ENCODE data around the gene TBC1D8.

Gene TBC1D8

DNA sequence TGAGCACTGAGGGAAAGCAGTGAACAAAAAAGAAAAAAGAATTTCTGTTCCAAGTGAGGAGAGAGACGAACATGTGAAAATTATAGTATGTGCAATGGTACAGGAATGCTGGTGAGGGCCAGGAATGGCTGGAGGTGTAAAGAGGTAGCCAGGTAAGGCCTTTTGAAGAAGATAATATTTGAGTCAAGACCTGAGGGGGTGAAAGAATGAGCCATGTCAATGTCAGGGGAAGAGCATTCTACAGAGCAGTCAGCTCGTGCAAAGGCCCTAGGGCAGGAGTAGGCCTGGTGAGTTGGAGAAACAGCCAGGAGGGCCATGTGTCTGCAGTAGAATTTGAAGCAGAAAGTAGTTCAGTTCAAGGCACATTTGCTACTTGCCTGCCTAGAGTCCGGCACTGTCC, 161.5 kb downstream of the TBC1D8 start:
- Histone ChIP-seq H3K9ac (ENCODE audit: low read length) (no peak overlapping the region), H3K4me1 (ENCODE audit: control insufficient read depth, insufficient read depth, low read length) (no peaks in the 10 kb centered on the region), H3K27ac (ENCODE audit: low read depth, low read length) (no peak overlapping the region), H3K4me3 (ENCODE audit: low read length) (no peak overlapping the region), H3K27me3 (ENCODE audit: control insufficient read depth, insufficient read depth, low read length) (no peaks in the 10 kb centered on the region), H3K36me3 (ENCODE audit: control insufficient read depth, insufficient read depth, low read length) (peaks cover 8% of the 10 kb centered on the region)

DNA sequence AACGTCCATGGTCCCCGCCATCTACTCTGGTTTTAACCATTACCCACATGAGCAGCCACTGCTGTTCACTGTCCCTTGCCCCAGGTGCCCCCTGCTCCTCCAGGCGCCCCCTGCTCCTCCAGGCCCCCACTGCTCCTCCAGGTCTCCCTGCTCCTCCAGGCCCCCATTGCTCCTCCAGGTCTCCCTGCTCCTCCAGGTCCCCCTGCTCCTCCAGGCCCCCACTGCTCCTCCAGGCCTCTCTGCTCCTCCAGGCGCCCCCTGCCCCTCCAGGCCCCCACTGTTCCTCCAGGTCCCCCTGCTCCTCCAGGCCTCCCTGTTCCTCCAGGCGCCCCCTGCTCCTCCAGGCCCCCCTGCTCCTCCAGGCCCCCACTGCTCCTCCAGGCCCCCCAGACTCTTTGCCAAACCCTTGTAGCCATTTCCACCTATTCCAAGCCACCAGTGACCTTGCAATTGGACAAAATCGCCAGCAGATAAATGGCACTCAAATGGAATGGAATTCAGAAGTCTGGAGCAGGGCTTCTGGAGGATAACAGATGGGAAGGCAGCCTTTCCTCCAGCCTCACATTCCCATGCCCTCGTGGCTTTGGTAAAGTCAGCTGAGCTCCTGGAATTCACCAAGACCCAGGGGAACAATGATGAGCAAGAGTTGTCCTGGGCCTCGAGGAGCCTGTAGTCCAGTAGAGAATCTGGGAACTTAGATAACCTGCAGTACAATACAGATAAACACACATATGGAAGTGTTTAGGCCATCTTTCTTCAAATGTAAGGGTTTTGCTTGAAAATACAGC, 162.4 kb downstream of the TBC1D8 start:
- peaks cover 2% of the 10 kb centered on the region for H3K36me3 ChIP-seq (ENCODE audit: control insufficient read depth, insufficient read depth, low read length)
- H3K9ac ChIP-seq (ENCODE audit: low read length) = no peak overlapping the region
- H3K4me1 ChIP-seq (ENCODE audit: control insufficient read depth, insufficient read depth, low read length) = no peaks in the 10 kb centered on the region
- H3K27ac ChIP-seq (ENCODE audit: low read depth, low read length) = no peak overlapping the region
- H3K27me3 ChIP-seq (ENCODE audit: control insufficient read depth, insufficient read depth, low read length) = no peaks in the 10 kb centered on the region
- no peak overlapping the region for H3K4me3 ChIP-seq (ENCODE audit: low read length)

DNA sequence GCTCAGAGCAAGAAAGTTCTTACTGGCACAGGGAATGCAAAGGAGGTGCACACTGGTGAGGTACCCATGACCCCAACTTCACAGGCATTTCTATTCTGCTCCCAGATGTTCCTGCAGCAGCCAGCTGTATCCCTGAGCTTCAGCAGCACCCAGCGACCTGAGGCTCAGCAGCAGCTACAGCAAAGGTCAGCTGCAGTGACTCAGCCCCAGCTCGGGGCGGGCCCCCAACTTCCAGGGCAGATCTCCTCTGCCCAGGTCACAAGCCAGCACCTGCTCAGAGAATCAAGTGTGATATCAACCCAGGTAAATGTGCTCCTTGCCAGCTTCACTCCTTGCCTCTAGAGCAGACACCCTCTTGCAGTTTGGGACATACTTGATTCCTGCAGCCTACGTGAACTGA, 163.2 kb downstream of the TBC1D8 start:
- H3K27me3 ChIP-seq (ENCODE audit: control insufficient read depth, insufficient read depth, low read length) = no peaks in the 10 kb centered on the region
- H3K4me1 ChIP-seq (ENCODE audit: control insufficient read depth, insufficient read depth, low read length) = no peaks in the 10 kb centered on the region

DNA sequence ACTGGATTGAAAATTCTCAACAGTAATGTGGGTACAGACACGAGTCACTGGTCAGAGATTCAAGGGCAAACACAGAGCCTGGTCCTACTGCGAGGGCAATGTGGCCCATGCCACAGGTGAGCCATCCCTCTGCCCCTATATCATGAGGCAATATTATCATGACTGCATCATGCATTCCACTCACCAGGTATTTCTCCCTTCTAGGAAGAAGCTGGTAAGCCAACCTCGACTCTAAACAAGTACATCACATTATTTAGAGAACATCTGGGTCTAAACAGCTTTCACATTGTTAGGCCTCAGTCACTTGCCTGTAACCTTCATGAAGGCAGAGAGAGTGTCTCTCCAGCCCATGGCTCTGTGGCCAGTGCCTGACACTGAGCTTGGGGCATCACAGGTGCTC, 163.6 kb downstream of the TBC1D8 start:
- H3K27ac ChIP-seq (ENCODE audit: low read depth, low read length) = no peak overlapping the region
- H3K27me3 ChIP-seq (ENCODE audit: control insufficient read depth, insufficient read depth, low read length) = no peaks in the 10 kb centered on the region
- peaks cover 2% of the 10 kb centered on the region for H3K36me3 ChIP-seq (ENCODE audit: control insufficient read depth, insufficient read depth, low read length)
- H3K4me1 ChIP-seq (ENCODE audit: control insufficient read depth, insufficient read depth, low read length) = no peaks in the 10 kb centered on the region
- H3K9ac ChIP-seq (ENCODE audit: low read length) = no peak overlapping the region
- no peak overlapping the region for H3K4me3 ChIP-seq (ENCODE audit: low read length)

More for the DNA sequence above, 163.2 kb downstream of the TBC1D8 start:
- Histone ChIP-seq H3K4me3 (ENCODE audit: low read length) (no peak overlapping the region), H3K9ac (ENCODE audit: low read length) (no peak overlapping the region), H3K27ac (ENCODE audit: low read depth, low read length) (no peak overlapping the region), H3K36me3 (ENCODE audit: control insufficient read depth, insufficient read depth, low read length) (peaks cover 2% of the 10 kb centered on the region)

DNA sequence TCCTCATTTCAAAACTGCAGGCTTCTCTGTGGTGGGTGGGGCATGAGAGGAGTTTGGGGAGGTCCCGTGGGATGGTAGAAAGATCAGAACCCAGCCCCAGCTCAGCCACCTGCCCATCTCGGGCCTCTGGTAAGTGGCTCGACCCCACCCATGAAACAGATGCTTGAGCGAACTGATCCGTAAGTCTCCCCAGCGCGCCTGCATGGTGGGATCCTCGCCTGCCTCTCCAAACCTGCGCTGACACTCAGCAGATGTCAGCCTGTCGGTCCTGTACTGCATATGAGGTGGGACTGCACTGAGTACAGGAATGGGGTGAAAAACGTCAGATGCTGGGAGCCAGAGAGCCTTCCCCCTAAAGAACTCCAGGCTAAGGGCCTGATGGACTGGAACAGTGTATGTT, 165.0 kb downstream of the TBC1D8 start:
- H3K27me3 ChIP-seq (ENCODE audit: control insufficient read depth, insufficient read depth, low read length) = no peaks in the 10 kb centered on the region
- no peak overlapping the region for H3K4me3 ChIP-seq (ENCODE audit: low read length)
- H3K4me1 ChIP-seq (ENCODE audit: control insufficient read depth, insufficient read depth, low read length) = no peaks in the 10 kb centered on the region
- H3K9ac ChIP-seq (ENCODE audit: low read length) = no peak overlapping the region
- no peaks in the 10 kb centered on the region for H3K36me3 ChIP-seq (ENCODE audit: control insufficient read depth, insufficient read depth, low read length)
- H3K27ac ChIP-seq (ENCODE audit: low read depth, low read length) = no peak overlapping the region

DNA sequence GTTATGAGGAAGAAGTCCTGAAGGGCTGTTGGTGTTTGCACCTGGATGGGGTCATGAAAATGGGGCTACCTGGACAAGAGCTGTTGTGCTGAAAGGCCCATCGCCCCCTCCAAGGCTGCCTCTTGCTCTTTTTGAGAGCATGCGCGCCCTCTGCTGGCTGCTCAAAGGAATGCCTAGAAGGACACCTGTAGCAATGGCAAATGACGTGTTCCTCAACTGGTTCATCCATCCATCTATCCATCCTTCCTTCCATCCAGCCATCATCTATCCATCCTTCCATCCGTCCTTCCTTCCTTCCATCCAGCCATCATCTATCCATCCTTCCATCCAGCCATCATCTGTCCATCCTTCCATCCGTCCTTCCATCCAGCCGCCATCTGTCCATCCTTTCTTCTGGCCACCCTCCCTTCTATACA, 166.3 kb downstream of the TBC1D8 start:
- H3K27me3 ChIP-seq (ENCODE audit: control insufficient read depth, insufficient read depth, low read length) = no peaks in the 10 kb centered on the region
- H3K9ac ChIP-seq (ENCODE audit: low read length) = no peak overlapping the region
- H3K4me3 ChIP-seq (ENCODE audit: low read length) = no peak overlapping the region
- no peaks in the 10 kb centered on the region for H3K4me1 ChIP-seq (ENCODE audit: control insufficient read depth, insufficient read depth, low read length)
- no peak overlapping the region for H3K27ac ChIP-seq (ENCODE audit: low read depth, low read length)
- no peaks in the 10 kb centered on the region for H3K36me3 ChIP-seq (ENCODE audit: control insufficient read depth, insufficient read depth, low read length)

DNA sequence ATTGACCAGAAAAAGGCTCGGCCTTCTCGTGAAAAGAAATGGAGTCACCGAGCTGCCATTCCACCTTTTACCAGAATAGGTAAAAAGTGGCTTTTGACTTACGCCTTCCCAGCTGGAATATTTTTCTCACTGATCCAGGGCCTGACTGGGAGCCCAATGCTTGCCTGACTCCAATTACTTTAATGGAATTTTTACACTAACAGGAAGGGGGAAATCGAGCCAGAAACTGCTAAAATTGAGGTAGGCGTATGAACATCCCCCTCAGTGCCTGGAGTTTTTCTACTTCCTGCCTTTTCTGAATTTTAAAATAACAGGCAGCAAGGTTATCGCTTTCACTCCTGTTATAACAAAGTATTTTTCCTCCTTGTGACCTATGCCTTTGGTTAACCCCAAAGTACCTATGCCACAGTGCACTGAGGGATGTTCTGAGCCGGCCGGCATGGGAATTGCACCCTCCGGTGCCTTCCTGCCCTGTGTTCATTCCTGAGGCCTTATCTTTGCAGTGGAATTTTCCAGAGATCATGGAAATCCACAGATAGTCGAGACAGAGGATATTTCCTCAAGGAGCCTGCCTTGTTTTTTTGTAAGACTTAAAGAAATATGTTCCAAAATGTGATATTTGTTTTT, 167.4 kb downstream of the TBC1D8 start:
- no peaks in the 10 kb centered on the region for H3K27me3 ChIP-seq (ENCODE audit: control insufficient read depth, insufficient read depth, low read length)
- H3K4me1 ChIP-seq (ENCODE audit: control insufficient read depth, insufficient read depth, low read length) = peaks cover 3% of the 10 kb centered on the region
- peak overlapping the region; percentile 9 for H3K27ac ChIP-seq (ENCODE audit: low read depth, low read length)
- no peak overlapping the region for H3K4me3 ChIP-seq (ENCODE audit: low read length)
- no peak overlapping the region for H3K9ac ChIP-seq (ENCODE audit: low read length)
- H3K36me3 ChIP-seq (ENCODE audit: control insufficient read depth, insufficient read depth, low read length) = no peaks in the 10 kb centered on the region

DNA sequence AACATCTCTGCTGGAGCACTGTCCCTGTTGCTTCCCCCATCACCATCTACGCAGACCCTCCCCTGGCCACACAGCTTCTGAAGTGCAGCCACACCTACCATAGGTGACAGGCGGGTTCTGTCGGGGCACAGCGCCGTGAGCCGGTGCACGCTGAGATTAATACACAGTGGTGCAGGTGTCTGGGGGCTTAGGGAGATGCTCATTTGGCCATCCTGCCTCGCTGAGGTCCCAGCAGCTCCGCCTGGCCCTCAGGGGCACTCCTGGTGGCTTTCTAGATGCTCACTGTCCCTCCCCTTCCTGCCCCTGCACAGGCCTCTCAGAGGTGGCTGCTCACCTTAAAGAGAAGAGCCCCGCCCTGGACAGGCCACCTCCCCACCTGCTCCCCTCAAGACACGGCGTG, 168.0 kb downstream of the TBC1D8 start:
- Histone ChIP-seq H3K9ac (ENCODE audit: low read length) (no peak overlapping the region), H3K36me3 (ENCODE audit: control insufficient read depth, insufficient read depth, low read length) (no peaks in the 10 kb centered on the region), H3K27ac (ENCODE audit: low read depth, low read length) (no peak overlapping the region), H3K4me1 (ENCODE audit: control insufficient read depth, insufficient read depth, low read length) (peaks cover 7% of the 10 kb centered on the region), H3K4me3 (ENCODE audit: low read length) (no peak overlapping the region), H3K27me3 (ENCODE audit: control insufficient read depth, insufficient read depth, low read length) (no peaks in the 10 kb centered on the region)

DNA sequence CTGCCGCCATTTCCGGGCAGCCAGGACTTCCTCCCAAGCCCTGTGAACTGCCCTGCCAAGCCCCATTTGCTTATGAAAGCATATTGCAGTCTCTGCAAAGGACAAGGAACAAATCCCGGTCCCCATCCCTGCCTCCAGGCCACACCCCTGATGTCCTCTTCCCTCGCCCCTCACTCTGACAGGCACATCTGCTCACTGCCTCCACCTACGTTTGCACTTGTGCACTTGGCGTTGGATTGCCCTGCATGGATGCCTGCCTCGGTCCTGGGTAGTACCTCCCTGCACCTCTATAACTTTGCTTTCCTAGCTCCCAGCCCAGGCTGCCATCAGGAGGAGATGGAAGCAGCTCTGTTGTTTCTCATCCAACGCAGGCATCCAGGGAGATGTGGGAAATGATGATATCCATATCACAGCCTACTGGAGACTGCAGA, 168.7 kb downstream of the TBC1D8 start:
- no peaks in the 10 kb centered on the region for H3K36me3 ChIP-seq (ENCODE audit: control insufficient read depth, insufficient read depth, low read length)
- H3K27me3 ChIP-seq (ENCODE audit: control insufficient read depth, insufficient read depth, low read length) = no peaks in the 10 kb centered on the region
- no peak overlapping the region for H3K27ac ChIP-seq (ENCODE audit: low read depth, low read length)
- H3K4me3 ChIP-seq (ENCODE audit: low read length) = no peak overlapping the region
- H3K4me1 ChIP-seq (ENCODE audit: control insufficient read depth, insufficient read depth, low read length) = peaks cover 13% of the 10 kb centered on the region
- no peak overlapping the region for H3K9ac ChIP-seq (ENCODE audit: low read length)

DNA sequence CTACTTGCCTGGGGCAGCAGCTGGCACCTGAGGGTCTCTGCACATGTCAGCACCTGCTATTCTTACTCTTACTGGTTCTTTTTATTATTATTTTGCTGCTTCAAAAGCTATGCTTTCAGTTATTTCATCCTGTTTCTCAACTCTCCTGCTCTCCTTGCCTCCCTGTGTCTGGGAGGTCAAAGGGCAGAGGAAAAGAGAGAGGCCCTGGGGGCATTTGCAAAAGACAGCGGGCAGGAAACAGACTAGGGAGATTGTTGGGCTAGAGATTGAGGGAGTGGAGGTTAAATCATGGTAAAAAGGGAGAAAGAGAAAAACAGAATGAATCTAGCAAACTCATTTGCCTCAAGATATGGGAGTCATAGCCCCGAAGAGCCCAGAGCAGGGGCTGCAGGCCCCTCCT, 170.2 kb downstream of the TBC1D8 start:
- no peaks in the 10 kb centered on the region for H3K27me3 ChIP-seq (ENCODE audit: control insufficient read depth, insufficient read depth, low read length)
- no peak overlapping the region for H3K4me3 ChIP-seq (ENCODE audit: low read length)
- no peak overlapping the region for H3K27ac ChIP-seq (ENCODE audit: low read depth, low read length)
- peaks cover 24% of the 10 kb centered on the region for H3K4me1 ChIP-seq (ENCODE audit: control insufficient read depth, insufficient read depth, low read length)
- H3K36me3 ChIP-seq (ENCODE audit: control insufficient read depth, insufficient read depth, low read length) = peaks cover under 1% of the 10 kb centered on the region
- H3K9ac ChIP-seq (ENCODE audit: low read length) = no peak overlapping the region

DNA sequence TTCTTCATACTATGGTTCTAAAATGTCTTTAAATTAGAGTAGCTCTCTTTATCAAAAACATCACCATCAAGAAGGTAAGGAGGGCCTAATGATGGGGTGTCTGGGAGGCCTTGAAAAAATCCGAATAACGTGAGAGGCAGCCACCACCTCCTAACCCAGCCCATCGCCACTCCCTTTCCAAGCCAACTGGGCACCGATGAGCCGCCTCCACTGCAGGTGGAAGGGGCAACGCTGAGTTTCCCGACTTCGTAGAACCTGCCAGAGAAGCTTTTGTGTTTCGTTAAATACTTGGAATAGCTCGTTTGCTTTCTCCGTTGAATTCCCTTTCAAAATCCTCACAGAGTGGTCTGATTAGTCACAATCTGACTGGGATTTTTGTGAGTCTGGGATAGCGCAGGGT, 171.1 kb downstream of the TBC1D8 start:
- Histone ChIP-seq H3K4me3 (ENCODE audit: low read length) (no peak overlapping the region), H3K36me3 (ENCODE audit: control insufficient read depth, insufficient read depth, low read length) (peaks cover 3% of the 10 kb centered on the region), H3K9ac (ENCODE audit: low read length) (no peak overlapping the region), H3K27ac (ENCODE audit: low read depth, low read length) (no peak overlapping the region), H3K27me3 (ENCODE audit: control insufficient read depth, insufficient read depth, low read length) (no peaks in the 10 kb centered on the region), H3K4me1 (ENCODE audit: control insufficient read depth, insufficient read depth, low read length) (peaks cover 24% of the 10 kb centered on the region)

DNA sequence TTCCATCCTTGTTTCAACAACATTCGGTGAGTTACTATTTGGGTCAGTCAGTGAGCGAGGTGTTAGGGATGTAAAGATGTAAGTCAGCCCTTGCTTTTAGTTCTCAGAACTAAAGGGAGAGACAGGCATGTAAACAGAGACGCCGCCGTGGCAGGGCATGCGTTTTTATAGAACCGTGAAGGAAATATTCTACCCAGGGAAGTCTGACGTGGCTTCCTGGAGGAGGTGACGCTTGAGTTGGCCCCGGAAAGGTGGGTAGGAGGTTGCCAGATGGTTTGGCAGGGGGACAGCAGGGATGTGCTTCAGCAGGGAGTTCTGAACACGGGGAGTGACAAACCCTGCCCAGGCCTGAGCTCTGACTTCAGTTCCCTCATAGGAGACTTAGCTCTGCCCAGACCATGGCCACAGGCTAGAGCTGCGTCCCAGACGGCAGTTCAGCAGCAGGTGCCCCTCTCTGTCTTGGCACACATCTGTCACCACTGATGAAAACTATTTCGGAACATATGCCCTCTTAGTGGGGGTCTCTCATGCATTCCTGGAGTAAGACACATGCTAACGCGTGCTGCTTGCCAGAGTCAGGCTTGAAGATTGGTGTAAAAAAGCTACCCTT, 172.5 kb downstream of the TBC1D8 start:
- Histone ChIP-seq H3K9ac (ENCODE audit: low read length) (no peak overlapping the region), H3K4me3 (ENCODE audit: low read length) (no peak overlapping the region), H3K36me3 (ENCODE audit: control insufficient read depth, insufficient read depth, low read length) (peaks cover 3% of the 10 kb centered on the region), H3K27ac (ENCODE audit: low read depth, low read length) (peak overlapping the region; percentile 76), H3K4me1 (ENCODE audit: control insufficient read depth, insufficient read depth, low read length) (peaks cover 24% of the 10 kb centered on the region), H3K27me3 (ENCODE audit: control insufficient read depth, insufficient read depth, low read length) (no peaks in the 10 kb centered on the region)

All from rectal smooth muscle tissue (tissue), 1 donor.